A549 (cell line): ENCODE results near the gene SEC31A.

Source experiments
- CEBPB ChIP-seq, 2 experiments: fragments of >200 bp in 1 of 2; sonication (Bioruptor Twin) in 1 of 2; formaldehyde crosslinking in 1 of 2; IDR thresholded peaks; 2 replicates each; pipeline ENCODE4 v1.6.1; 2012 to 2016
- CTCF ChIP-seq: fragments of >200 bp; sonication (Bioruptor Twin); formaldehyde crosslinking; IDR thresholded peaks from 3 replicates; pipeline ENCODE4 v1.5.1; 2016
- FOSL2 ChIP-seq, 2 experiments: fragments of 450-650 bp in 1 of 2; fragments of >200 bp in 1 of 2; sonication (Bioruptor Twin) in 1 of 2; formaldehyde crosslinking; IDR thresholded peaks; 2 replicates each; pipeline versions ENCODE4 v1.5.0 to v1.6.1; 2016 to 2020; ENCODE audit warnings: mild to moderate bottlenecking in 1 of 2, moderate library complexity in 1 of 2
- GATA3 ChIP-seq: IDR thresholded peaks from 2 replicates; pipeline ENCODE4 v1.6.1; 2012; ENCODE audit warnings: borderline replicate concordance
- HOXA7 ChIP-seq: fragments of 250-450 bp; sonication (Bioruptor Pico); IDR thresholded peaks from 2 replicates; pipeline ENCODE4 v1.5.0; 2020; ENCODE audit warnings: mild to moderate bottlenecking, moderate library complexity
- JUN ChIP-seq, 2 experiments: fragments of >200 bp; sonication (Bioruptor Twin); formaldehyde crosslinking; IDR thresholded peaks; 2 replicates in 1 of 2; 3 replicates in 1 of 2; pipeline ENCODE4 v1.6.1; 2016 to 2017
- MAFK ChIP-seq: fragments of 450-650 bp; IDR thresholded peaks from 2 replicates; pipeline ENCODE4 v1.6.1; 2014; ENCODE audit not compliant: partially characterized antibody
- MAX ChIP-seq: IDR thresholded peaks from 2 replicates; pipeline ENCODE4 v1.6.1; 2012
- NR3C1 ChIP-seq: fragments of >200 bp; sonication (Bioruptor Twin); formaldehyde crosslinking; IDR thresholded peaks from 3 replicates; pipeline ENCODE4 v1.6.1; 2017
- PBX3 ChIP-seq: IDR thresholded peaks from 2 replicates; pipeline ENCODE4 v1.6.1; 2012
- RAD21 ChIP-seq, 2 experiments: fragments of >200 bp in 1 of 2; sonication (Bioruptor Twin) in 1 of 2; formaldehyde crosslinking in 1 of 2; IDR thresholded peaks in 1 of 2; conservative IDR thresholded peaks in 1 of 2; 2 replicates in 1 of 2; 3 replicates in 1 of 2; pipeline ENCODE4 v1.6.1; 2012 to 2018; ENCODE audit warnings: inconsistent platforms in 1 of 2
- SMC3 ChIP-seq: fragments of >200 bp; sonication (Bioruptor Twin); formaldehyde crosslinking; IDR thresholded peaks from 3 replicates; pipeline ENCODE4 v1.6.1; 2018; ENCODE audit warnings: inconsistent platforms
- TF ChIP-seq, protein P1 (sequence below): fragments of 450-650 bp; IDR thresholded peaks from 2 replicates; pipeline ENCODE4 v1.6.1; 2014; ENCODE audit warnings: antibody characterized with exemption

DNA sequence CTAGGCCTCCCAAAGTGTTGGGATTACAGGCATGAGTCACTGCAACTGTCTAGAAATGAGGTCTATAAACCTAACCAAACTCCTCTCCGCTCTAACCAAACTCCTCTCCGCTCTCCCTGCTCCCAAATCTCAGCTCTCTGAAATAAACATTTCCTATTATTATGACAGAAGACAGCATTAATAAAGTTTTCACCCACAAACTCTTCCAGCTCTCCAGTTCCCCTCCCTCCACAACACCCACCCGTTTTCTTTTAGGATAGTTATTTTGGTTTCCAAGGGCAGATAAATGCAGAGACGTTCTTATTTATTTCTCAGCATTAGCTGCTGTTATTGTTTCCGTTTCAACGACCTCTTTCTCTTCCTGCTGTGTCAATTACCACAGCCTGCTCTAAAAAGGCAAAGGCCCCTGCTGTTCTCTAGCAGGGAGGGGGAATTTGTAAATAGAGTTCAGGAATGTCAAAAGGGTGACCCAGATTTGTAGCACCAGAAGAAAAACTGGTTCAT, 79.1 kb downstream of the SEC31A start:
- no peak for TF ChIP-seq RAD21 (conservative IDR thresholded peaks at IDR 0.05 in 1 of 2, IDR thresholded peaks at IDR 0.05 in 1 of 2)
- no peak for TF ChIP-seq PBX3
- TF ChIP-seq MAX: no peak
- no peak for TF ChIP-seq NR3C1
- TF ChIP-seq CTCF: no peak
- TF ChIP-seq CEBPB (IDR thresholded peaks at IDR 0.05): no peak
- TF ChIP-seq JUN (IDR thresholded peaks at IDR 0.05): no peak
- no peak for TF ChIP-seq HOXA7 (CRISPR knock-in tag)
- TF ChIP-seq MAFK: no peak
- no peak for TF ChIP-seq GATA3
- TF ChIP-seq, protein P1, sequence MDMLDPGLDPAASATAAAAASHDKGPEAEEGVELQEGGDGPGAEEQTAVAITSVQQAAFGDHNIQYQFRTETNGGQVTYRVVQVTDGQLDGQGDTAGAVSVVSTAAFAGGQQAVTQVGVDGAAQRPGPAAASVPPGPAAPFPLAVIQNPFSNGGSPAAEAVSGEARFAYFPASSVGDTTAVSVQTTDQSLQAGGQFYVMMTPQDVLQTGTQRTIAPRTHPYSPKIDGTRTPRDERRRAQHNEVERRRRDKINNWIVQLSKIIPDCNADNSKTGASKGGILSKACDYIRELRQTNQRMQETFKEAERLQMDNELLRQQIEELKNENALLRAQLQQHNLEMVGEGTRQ: no peak
- TF ChIP-seq SMC3: no peak
- no peak for TF ChIP-seq FOSL2 (IDR thresholded peaks at IDR 0.05)
- TF ChIP-seq FOSL2 (CRISPR knock-in tag; IDR thresholded peaks at IDR 0.05): no peak
